ENCODE data around the gene RAVER2.

The RAVER2 gene

DNA sequence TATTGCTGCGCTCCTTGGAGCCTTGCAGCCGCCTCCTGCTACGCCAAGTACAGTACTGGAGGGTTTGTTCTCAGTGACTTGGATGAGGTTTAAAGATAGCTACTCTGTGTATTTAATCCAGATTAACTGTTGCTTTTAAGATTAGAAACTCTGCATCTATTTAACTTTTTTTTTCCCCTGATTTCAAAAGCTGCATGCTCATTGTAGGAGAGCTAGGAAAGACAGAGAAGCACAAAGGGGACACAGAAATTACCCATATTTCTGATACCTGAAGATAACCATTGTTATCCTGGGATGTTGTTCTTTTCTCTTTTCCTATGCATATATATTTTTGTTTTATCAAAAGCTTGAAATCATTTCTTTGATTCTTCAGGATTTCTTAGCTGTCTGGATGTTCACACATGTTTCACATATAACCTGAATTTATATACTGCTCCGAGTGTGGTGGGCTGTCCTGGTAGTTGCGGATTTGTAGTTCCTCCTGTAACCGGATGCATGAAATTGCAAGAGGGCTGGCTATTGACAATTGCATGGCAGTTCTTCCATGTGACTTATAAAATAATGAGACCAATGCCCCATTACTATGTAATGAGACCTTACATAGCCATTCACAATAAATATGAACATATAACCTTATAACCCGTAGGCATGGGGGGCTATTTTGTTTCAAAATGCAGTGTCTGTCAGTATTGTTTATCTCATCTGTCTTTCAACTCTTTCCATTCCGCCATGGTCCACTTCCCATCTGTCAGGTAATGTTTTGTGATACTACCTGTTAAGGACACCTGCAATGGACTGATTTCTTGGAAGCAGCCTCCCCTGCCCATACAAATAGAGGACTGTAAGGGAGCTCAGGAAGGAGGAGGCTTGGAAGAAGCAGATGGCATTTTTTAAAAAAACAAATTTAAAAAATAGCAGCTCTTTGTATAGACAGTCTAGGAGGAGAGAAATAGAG is 1.4 kb downstream of the RAVER2 start:
- H3K27ac ChIP-seq (ENCODE audit: poor library complexity, severe bottlenecking), result peak overlapping the region; percentile 63
- no peaks in the 10 kb centered on the region for H3K9me3 ChIP-seq (ENCODE audit: severe bottlenecking)
- H3K36me3 ChIP-seq (ENCODE audit: low read depth), result no peaks in the 10 kb centered on the region
- TF ChIP-seq, protein P1, sequence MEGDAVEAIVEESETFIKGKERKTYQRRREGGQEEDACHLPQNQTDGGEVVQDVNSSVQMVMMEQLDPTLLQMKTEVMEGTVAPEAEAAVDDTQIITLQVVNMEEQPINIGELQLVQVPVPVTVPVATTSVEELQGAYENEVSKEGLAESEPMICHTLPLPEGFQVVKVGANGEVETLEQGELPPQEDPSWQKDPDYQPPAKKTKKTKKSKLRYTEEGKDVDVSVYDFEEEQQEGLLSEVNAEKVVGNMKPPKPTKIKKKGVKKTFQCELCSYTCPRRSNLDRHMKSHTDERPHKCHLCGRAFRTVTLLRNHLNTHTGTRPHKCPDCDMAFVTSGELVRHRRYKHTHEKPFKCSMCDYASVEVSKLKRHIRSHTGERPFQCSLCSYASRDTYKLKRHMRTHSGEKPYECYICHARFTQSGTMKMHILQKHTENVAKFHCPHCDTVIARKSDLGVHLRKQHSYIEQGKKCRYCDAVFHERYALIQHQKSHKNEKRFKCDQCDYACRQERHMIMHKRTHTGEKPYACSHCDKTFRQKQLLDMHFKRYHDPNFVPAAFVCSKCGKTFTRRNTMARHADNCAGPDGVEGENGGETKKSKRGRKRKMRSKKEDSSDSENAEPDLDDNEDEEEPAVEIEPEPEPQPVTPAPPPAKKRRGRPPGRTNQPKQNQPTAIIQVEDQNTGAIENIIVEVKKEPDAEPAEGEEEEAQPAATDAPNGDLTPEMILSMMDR (IDR thresholded peaks at IDR 0.05; ENCODE audit: poor library complexity, severe bottlenecking), result no peak
- peak overlapping the region; percentile 85 for H3K4me3 ChIP-seq (ENCODE audit: severe bottlenecking)
- ATAC-seq (ENCODE audit: low read depth) (peak; percentile 4; the same call in 2 of the 3 replicates), DNase-seq (ENCODE audit: low spot score) (no peak)
- H3K4me1 ChIP-seq (ENCODE audit: insufficient read depth, poor library complexity, severe bottlenecking), result peaks cover 10% of the 10 kb centered on the region
- H3K27me3 ChIP-seq (ENCODE audit: insufficient read depth, poor library complexity, severe bottlenecking), result no peaks in the 10 kb centered on the region

DNA sequence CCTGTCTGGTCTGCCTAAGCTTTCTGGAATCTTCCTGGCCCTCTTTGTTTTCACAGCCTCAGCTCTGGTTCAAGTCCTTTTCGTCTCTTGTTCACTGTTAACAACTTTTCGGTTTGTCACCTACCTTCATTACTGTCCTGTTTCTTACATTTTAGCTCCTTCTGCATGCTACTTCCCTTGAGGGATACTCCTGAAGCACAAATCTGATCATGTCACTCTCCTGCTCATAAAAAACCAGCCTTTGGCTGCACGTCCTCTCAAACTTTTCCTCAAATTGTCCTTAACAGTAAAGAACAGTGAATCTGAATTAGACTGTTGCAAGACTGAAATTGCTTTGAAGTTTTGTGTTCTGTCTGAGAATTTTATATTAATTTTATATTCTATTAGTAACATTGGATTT is 3.3 kb downstream of the RAVER2 start:
- TF ChIP-seq, protein P1 (IDR thresholded peaks at IDR 0.05; ENCODE audit: poor library complexity, severe bottlenecking), result no peak
- H3K4me3 ChIP-seq (ENCODE audit: severe bottlenecking), result no peak overlapping the region
- H3K27me3 ChIP-seq (ENCODE audit: insufficient read depth, poor library complexity, severe bottlenecking), result no peaks in the 10 kb centered on the region
- H3K27ac ChIP-seq (ENCODE audit: poor library complexity, severe bottlenecking), result no peak overlapping the region
- H3K9me3 ChIP-seq (ENCODE audit: severe bottlenecking), result no peaks in the 10 kb centered on the region
- no peak for ATAC-seq (ENCODE audit: low read depth)
- H3K36me3 ChIP-seq (ENCODE audit: low read depth), result no peaks in the 10 kb centered on the region
- DNase-seq (ENCODE audit: low spot score), result no peak
- peaks cover 7% of the 10 kb centered on the region for H3K4me1 ChIP-seq (ENCODE audit: insufficient read depth, poor library complexity, severe bottlenecking)

DNA sequence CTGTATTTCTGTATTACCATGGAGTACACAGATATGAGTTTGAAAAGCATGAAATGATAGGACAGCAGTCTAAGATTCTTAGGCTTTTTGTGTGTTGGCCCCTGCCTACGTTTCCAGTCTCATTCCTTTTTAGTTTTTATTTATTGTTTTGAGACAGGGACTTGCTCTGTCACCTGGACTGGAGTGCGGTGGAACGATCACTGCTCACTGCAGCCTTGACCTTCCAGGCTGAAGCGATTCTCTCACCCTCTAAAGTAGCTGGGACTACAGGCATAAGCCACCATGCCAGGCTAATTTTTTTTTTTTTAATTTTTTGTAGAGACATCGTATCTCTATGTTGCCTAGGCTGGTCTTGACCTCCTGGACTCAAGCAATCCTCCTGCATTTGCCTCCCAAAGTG is 3.8 kb downstream of the RAVER2 start:
- no peak for ATAC-seq (ENCODE audit: low read depth)
- Histone ChIP-seq H3K36me3 (ENCODE audit: low read depth) (no peaks in the 10 kb centered on the region), H3K4me3 (ENCODE audit: severe bottlenecking) (no peak overlapping the region), H3K27ac (ENCODE audit: poor library complexity, severe bottlenecking) (no peak overlapping the region), H3K4me1 (ENCODE audit: insufficient read depth, poor library complexity, severe bottlenecking) (peaks cover 7% of the 10 kb centered on the region), H3K27me3 (ENCODE audit: insufficient read depth, poor library complexity, severe bottlenecking) (no peaks in the 10 kb centered on the region), H3K9me3 (ENCODE audit: severe bottlenecking) (no peaks in the 10 kb centered on the region)
- DNase-seq (ENCODE audit: low spot score), result no peak
- TF ChIP-seq, protein P1 (IDR thresholded peaks at IDR 0.05; ENCODE audit: poor library complexity, severe bottlenecking), result no peak

DNA sequence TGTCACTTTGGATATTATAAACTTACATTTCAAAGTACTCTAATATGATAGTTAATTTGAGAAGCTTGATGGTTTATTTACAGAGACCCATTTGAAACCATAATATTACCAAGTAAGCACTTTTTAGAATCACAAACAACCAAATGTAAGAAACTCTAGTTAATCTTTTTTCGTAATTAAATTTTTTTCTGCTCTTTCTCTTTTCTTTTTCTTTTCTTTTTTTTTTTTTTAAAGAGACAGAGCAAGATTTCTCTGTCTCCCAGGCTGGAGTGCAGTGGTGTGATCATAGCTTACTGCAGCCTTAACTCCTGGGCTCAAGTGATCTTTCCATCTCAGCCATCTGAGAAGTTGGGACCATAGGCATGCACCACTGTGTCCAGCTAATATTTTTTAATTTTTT is 5.2 kb downstream of the RAVER2 start:
- Histone ChIP-seq H3K36me3 (ENCODE audit: low read depth) (no peaks in the 10 kb centered on the region), H3K27ac (ENCODE audit: poor library complexity, severe bottlenecking) (no peak overlapping the region), H3K27me3 (ENCODE audit: insufficient read depth, poor library complexity, severe bottlenecking) (no peaks in the 10 kb centered on the region), H3K4me1 (ENCODE audit: insufficient read depth, poor library complexity, severe bottlenecking) (peaks cover 5% of the 10 kb centered on the region), H3K9me3 (ENCODE audit: severe bottlenecking) (no peaks in the 10 kb centered on the region), H3K4me3 (ENCODE audit: severe bottlenecking) (no peak overlapping the region)
- TF ChIP-seq, protein P1 (IDR thresholded peaks at IDR 0.05; ENCODE audit: poor library complexity, severe bottlenecking), result no peak
- DNase-seq (ENCODE audit: low spot score) (no peak), ATAC-seq (ENCODE audit: low read depth) (no peak)

DNA sequence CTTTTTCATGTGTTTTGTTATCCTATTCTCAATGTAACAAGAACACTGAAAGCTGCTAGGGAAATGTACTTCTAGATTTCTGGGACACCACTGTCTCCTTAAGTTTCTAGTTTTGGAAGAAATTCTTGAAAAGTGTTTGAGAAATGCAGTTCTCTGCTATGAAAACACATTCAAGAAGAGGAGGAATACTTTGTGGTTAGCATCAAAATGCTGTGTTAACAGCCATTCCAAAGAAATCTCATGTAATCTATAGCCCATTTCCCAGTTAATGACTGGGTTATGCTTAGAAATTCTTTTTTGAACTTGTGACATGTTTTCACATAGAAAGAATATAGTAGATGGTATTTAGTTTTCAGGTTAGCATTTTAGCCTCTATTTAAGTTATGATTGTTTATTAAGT is 6.0 kb downstream of the RAVER2 start:
- DNase-seq (ENCODE audit: low spot score) (no peak), ATAC-seq (ENCODE audit: low read depth) (no peak)
- H3K27me3 ChIP-seq (ENCODE audit: insufficient read depth, poor library complexity, severe bottlenecking), result no peaks in the 10 kb centered on the region
- no peaks in the 10 kb centered on the region for H3K36me3 ChIP-seq (ENCODE audit: low read depth)
- no peaks in the 10 kb centered on the region for H3K9me3 ChIP-seq (ENCODE audit: severe bottlenecking)
- H3K4me1 ChIP-seq (ENCODE audit: insufficient read depth, poor library complexity, severe bottlenecking), result peaks cover 5% of the 10 kb centered on the region
- TF ChIP-seq, protein P1 (IDR thresholded peaks at IDR 0.05; ENCODE audit: poor library complexity, severe bottlenecking), result no peak
- H3K4me3 ChIP-seq (ENCODE audit: severe bottlenecking), result no peak overlapping the region
- H3K27ac ChIP-seq (ENCODE audit: poor library complexity, severe bottlenecking), result no peak overlapping the region
